Panc1 (cell line): Measurements from ENCODE around the gene SLC22A3. TPM values are rescaled to one million over a fixed set of nuclear protein-coding genes. Genes with fewer than 3 reads are reported as not detected.

Experiments
- ATAC-seq: fragments of 200-7000 bp; cut with Tn5 transposase; 2 replicates; pipeline ENCODE4 v1.9.1; 2020; ENCODE audit warnings: mild to moderate bottlenecking, moderate library complexity
- BruUV-seq: library from RNA; stranded (reverse); fragments of 400-500 nt; replicated peaks from 2 replicates; lab custom pipeline; 2021; lab: Mats Ljungman, UMichigan
- CTCF ChIA-PET: fragments of 300-600 bp; sonication (Branson Sonifier 250); formaldehyde crosslinking; loops from one replicate; lab custom pipeline; 2022; ENCODE audit warnings: antibody characterized with exemption; lab: Charles Lee
- POLR2A ChIA-PET: fragments of 300-600 bp; sonication (Branson Sonifier 250); formaldehyde crosslinking; loops from one replicate; lab custom pipeline; 2022; ENCODE audit warnings: antibody characterized with exemption; lab: Charles Lee
- DNase-seq: peaks from one replicate; pipeline ENCODE4 v3.0.0-alpha.2; 2010; ENCODE audit warnings: low read depth, low spot score
- H3K27ac ChIP-seq: 2 replicates; pipeline ENCODE4 v1.5.1; 2011; ENCODE audit warnings: mild to moderate bottlenecking, low read length, inconsistent platforms
- H3K27me3 ChIP-seq: fragments of 200-500 bp; sonication (Bioruptor generic); 2 replicates; pipeline ENCODE4 v1.6.0; 2014; ENCODE audit warnings: low read length, inconsistent platforms; ENCODE audit not compliant: control insufficient read depth, insufficient read depth
- H3K36me3 ChIP-seq: fragments of 200-500 bp; sonication (Bioruptor generic); 2 replicates; pipeline ENCODE4 v1.5.1; 2014; ENCODE audit warnings: inconsistent platforms, mild to moderate bottlenecking, low read length, moderate library complexity; ENCODE audit not compliant: control insufficient read depth, insufficient read depth
- H3K4me1 ChIP-seq: 2 replicates; pipeline ENCODE4 v1.5.1; 2011; ENCODE audit warnings: inconsistent platforms, mild to moderate bottlenecking, low read length, moderate library complexity; ENCODE audit not compliant: control insufficient read depth, insufficient read depth
- H3K4me3 ChIP-seq, 2 experiments: 2 replicates each; pipeline ENCODE4 v1.5.1; 2011 to 2012; ENCODE audit warnings: low read depth in 2 of 2, low read length in 2 of 2, mild to moderate bottlenecking in 2 of 2, inconsistent platforms in 1 of 2, moderate library complexity in 1 of 2
- H3K9me3 ChIP-seq: fragments of 200-500 bp; sonication (Bioruptor generic); 2 replicates; pipeline ENCODE4 v1.5.1; 2014; ENCODE audit warnings: low read depth, mild to moderate bottlenecking, inconsistent platforms, low read length, moderate library complexity; ENCODE audit not compliant: control insufficient read depth, insufficient read depth
- CTCF ChIP-seq: fragments of 450-650 bp; IDR thresholded peaks from 2 replicates; pipeline ENCODE4 v1.5.1; 2017; ENCODE audit warnings: mild to moderate bottlenecking
- POLR2AphosphoS5 ChIP-seq: IDR thresholded peaks from 2 replicates; pipeline ENCODE4 v1.6.1; 2012; ENCODE audit warnings: mild to moderate bottlenecking, low read depth, low read length, moderate library complexity
- SIN3A ChIP-seq: IDR thresholded peaks from 2 replicates; pipeline ENCODE4 v1.6.1; 2012; ENCODE audit warnings: low read depth, mild to moderate bottlenecking, low read length, moderate library complexity, borderline replicate concordance; ENCODE audit not compliant: insufficient read depth
- TCF7L2 ChIP-seq: IDR thresholded peaks from 2 replicates; pipeline ENCODE4 v1.6.1; 2011; ENCODE audit warnings: mild to moderate bottlenecking, low read depth, low read length, inconsistent platforms
- in situ Hi-C: cut with HindIII; loops from 2 replicates; pipeline ENCODE4 v1.10.0; 2016; ENCODE audit warnings: low sequenced_read_pairs, low pct_unique_long_range_greater_than_20kb
- intact Hi-C: fragments of 100-400 bp; cut with micrococcal nuclease; formaldehyde crosslinking; loops from one replicate; pipeline ENCODE4 v1.10.0; 2022; ENCODE audit not compliant: unreplicated experiment
- total RNA-seq: library from RNA; stranded (reverse); gene quantifications from one replicate; pipeline ENCODE4 v1.2.1, GENCODE V29; 2021; ENCODE audit not compliant: unreplicated experiment
- TF ChIP-seq, protein P1 (sequence below), 2 experiments: IDR thresholded peaks; 2 replicates each; pipeline ENCODE4 v1.6.1; 2011 to 2012; ENCODE audit warnings: low read depth in 2 of 2, control low read depth in 1 of 2, low read length in 1 of 2, mild to moderate bottlenecking in 1 of 2, moderate library complexity in 1 of 2; ENCODE audit not compliant: insufficient read depth in 1 of 2

The SLC22A3 gene
- total RNA-seq, 1 experiment from 2014 or later = not detected

DNA sequence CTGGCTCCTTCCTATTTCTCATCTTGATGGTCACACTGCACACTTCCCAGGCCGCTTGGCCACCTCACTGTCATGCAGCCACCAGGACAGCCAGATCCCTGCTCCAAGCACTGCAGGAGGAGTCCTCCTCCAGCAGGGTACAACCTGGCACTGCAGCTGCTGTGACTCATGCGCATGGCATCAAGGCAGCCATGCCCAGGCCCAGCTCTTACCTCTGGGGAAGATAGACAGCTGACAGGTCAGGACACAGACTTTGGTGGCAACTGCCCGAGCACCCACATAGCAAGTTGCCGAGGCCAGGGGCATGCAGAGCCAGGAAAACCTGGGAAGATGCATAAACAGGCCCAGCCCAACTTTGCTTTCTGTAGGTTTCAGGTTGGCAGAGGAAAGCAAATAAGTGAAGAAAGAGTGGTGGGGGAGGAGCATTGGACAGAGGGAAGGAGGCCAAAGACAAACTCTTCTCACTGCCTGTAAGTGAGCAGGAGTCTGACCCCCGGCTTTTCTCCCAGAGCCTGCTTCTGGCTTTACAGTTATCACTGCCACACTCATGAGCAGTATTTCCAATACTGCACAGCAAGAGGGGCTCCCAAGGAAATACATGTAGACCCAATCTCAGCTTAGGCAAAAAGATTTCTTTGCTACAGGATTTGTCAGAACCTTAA lies 38.8 kb downstream of the SLC22A3 start:
- Histone ChIP-seq H3K27me3 (no peaks in the 10 kb centered on the region; the same call in 1 of the 2 replicates), H3K4me1 (no peaks in the 10 kb centered on the region), H3K27ac (no peak overlapping the region), H3K4me3 (no peak overlapping the region), H3K9me3 (no peaks in the 10 kb centered on the region), H3K36me3 (no peaks in the 10 kb centered on the region)
- intact Hi-C loops (no loop called here), in situ Hi-C loops (no loop called here)
- ChIA-PET POLR2A (no interaction called here), CTCF (no interaction called here)
- ATAC-seq (no peak), DNase-seq (no peak)
- TF ChIP-seq SIN3A = no peak
- TF ChIP-seq POLR2AphosphoS5 = no peak
- no peak for TF ChIP-seq CTCF
- TF ChIP-seq TCF7L2 = no peak
- TF ChIP-seq, protein P1, sequence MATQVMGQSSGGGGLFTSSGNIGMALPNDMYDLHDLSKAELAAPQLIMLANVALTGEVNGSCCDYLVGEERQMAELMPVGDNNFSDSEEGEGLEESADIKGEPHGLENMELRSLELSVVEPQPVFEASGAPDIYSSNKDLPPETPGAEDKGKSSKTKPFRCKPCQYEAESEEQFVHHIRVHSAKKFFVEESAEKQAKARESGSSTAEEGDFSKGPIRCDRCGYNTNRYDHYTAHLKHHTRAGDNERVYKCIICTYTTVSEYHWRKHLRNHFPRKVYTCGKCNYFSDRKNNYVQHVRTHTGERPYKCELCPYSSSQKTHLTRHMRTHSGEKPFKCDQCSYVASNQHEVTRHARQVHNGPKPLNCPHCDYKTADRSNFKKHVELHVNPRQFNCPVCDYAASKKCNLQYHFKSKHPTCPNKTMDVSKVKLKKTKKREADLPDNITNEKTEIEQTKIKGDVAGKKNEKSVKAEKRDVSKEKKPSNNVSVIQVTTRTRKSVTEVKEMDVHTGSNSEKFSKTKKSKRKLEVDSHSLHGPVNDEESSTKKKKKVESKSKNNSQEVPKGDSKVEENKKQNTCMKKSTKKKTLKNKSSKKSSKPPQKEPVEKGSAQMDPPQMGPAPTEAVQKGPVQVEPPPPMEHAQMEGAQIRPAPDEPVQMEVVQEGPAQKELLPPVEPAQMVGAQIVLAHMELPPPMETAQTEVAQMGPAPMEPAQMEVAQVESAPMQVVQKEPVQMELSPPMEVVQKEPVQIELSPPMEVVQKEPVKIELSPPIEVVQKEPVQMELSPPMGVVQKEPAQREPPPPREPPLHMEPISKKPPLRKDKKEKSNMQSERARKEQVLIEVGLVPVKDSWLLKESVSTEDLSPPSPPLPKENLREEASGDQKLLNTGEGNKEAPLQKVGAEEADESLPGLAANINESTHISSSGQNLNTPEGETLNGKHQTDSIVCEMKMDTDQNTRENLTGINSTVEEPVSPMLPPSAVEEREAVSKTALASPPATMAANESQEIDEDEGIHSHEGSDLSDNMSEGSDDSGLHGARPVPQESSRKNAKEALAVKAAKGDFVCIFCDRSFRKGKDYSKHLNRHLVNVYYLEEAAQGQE (IDR thresholded peaks at IDR 0.05; ENCODE audit: insufficient read depth in 1 of 2, low read depth in 2 of 2, low read length in 1 of 2) = no peak
- BruUV-seq = no TSS peak

GRCh38 chr6:160387916-160388643 lies 39.9 kb downstream of the SLC22A3 start:
- Histone ChIP-seq H3K4me3 (no peak overlapping the region), H3K27me3 (no peaks in the 10 kb centered on the region; the same call in 1 of the 2 replicates), H3K36me3 (no peaks in the 10 kb centered on the region), H3K9me3 (no peaks in the 10 kb centered on the region), H3K4me1 (no peaks in the 10 kb centered on the region), H3K27ac (no peak overlapping the region)
- POLR2A ChIA-PET = no interaction called here
- no TSS peak for BruUV-seq
- CTCF ChIA-PET = no interaction called here
- in situ Hi-C loops (no loop called here), intact Hi-C loops (no loop called here)
- TF ChIP-seq TCF7L2 (no peak), SIN3A (no peak), CTCF (no peak), POLR2AphosphoS5 (no peak)
- TF ChIP-seq, protein P1 (IDR thresholded peaks at IDR 0.05; ENCODE audit: insufficient read depth in 1 of 2, low read depth in 2 of 2, low read length in 1 of 2) = no peak
- no peak for ATAC-seq
- no peak for DNase-seq
